Stimulated activated CD4-positive, alpha-beta T cell treated with anti-CD3 and anti-CD28 coated beads, Interleukin-15, amount 100 ng/mL, for 48 hours (primary cell): ENCODE data around the gene NOP53.
"Not testable (repeated sequence)": the region's sequence is repeated elsewhere in the genome, so short reads cannot be mapped to it uniquely, and the experiment has no call there.

ENCODE experiments used
- DNase-seq, 2 donors: peaks; one replicate each; pipeline ENCODE4 v3.0.0-alpha.2; 2020; ENCODE audit warnings: low read depth in 2 of 2

Gene NOP53

GRCh38 chr19:47754206-47755064 is 9.1 kb downstream of the NOP53 start:
- no peak for DNase-seq

- DNase-seq = no peak
Observed at GRCh38 chr19:47755065-47755761, 9.9 kb downstream of the NOP53 start.

GRCh38 chr19:47755762-47756626 is 10.6 kb downstream of the NOP53 start:
- no peak for DNase-seq

GRCh38 chr19:47756627-47756929 is 11.2 kb downstream of the NOP53 start:
- no peak for DNase-seq

GRCh38 chr19:47756953-47757608 is 11.7 kb downstream of the NOP53 start:
- no peak for DNase-seq

GRCh38 chr19:47757617-47758442 is 12.5 kb downstream of the NOP53 start:
- DNase-seq = no peak

- no peak for DNase-seq
Observed at GRCh38 chr19:47758443-47758804, 13.1 kb downstream of the NOP53 start.

GRCh38 chr19:47760632-47760999 is 15.3 kb downstream of the NOP53 start:
- DNase-seq = no peak

- DNase-seq = no peak
Observed at GRCh38 chr19:47761566-47761965, 16.2 kb downstream of the NOP53 start.

- no peak for DNase-seq
Observed at GRCh38 chr19:47762151-47762550, 16.8 kb downstream of the NOP53 start.

- DNase-seq = no peak
Observed at GRCh38 chr19:47762615-47763308, 17.4 kb downstream of the NOP53 start.

GRCh38 chr19:47764705-47765104 is 19.4 kb downstream of the NOP53 start:
- DNase-seq = not testable (repeated sequence)

- DNase-seq = peak in 1 of 2 donors; percentile 31
Observed at GRCh38 chr19:47765523-47766358, 20.4 kb downstream of the NOP53 start.

- no peak for DNase-seq
Observed at GRCh38 chr19:47766359-47766620, 20.9 kb downstream of the NOP53 start.

- DNase-seq = no peak
Observed at GRCh38 chr19:47766670-47767069, 21.3 kb downstream of the NOP53 start.

GRCh38 chr19:47767349-47767748 is 22.0 kb downstream of the NOP53 start:
- DNase-seq = no peak

GRCh38 chr19:47768604-47769003 is 23.3 kb downstream of the NOP53 start:
- no peak for DNase-seq

- DNase-seq = no peak
Observed at GRCh38 chr19:47769534-47769933, 24.2 kb downstream of the NOP53 start.

GRCh38 chr19:47771291-47771690 is 25.9 kb downstream of the NOP53 start:
- DNase-seq = not testable (repeated sequence)

GRCh38 chr19:47776568-47776967 is 31.2 kb downstream of the NOP53 start:
- DNase-seq = no peak
